ENCODE data around the gene TMEM121B.

TMEM121B gene

GRCh38 chr22:17109976-17110375, 11.2 kb downstream of the TMEM121B start:
- DNase-seq, result no peak

- no peak for DNase-seq
Observed at GRCh38 chr22:17109113-17109865, 11.9 kb downstream of the TMEM121B start.

GRCh38 chr22:17108256-17109112, 12.7 kb downstream of the TMEM121B start:
- no peak for DNase-seq

- no peak for DNase-seq
Observed at GRCh38 chr22:17107547-17107810, 13.7 kb downstream of the TMEM121B start.

GRCh38 chr22:17106785-17107546, 14.2 kb downstream of the TMEM121B start:
- DNase-seq, result no peak

GRCh38 chr22:17106161-17106784, 14.9 kb downstream of the TMEM121B start:
- DNase-seq, result no peak

- DNase-seq, result no peak
Observed at GRCh38 chr22:17105143-17106129, 15.7 kb downstream of the TMEM121B start.

- DNase-seq, result no peak
Observed at GRCh38 chr22:17104336-17104935, 16.7 kb downstream of the TMEM121B start.

- DNase-seq, result no peak
Observed at GRCh38 chr22:17103351-17103750, 17.8 kb downstream of the TMEM121B start.

- DNase-seq, result no peak
Observed at GRCh38 chr22:17102297-17102667, 18.9 kb downstream of the TMEM121B start.

GRCh38 chr22:17101475-17102296, 19.5 kb downstream of the TMEM121B start:
- no peak for DNase-seq

- DNase-seq, result no peak
Observed at GRCh38 chr22:17100621-17101020, 20.5 kb downstream of the TMEM121B start.

- no peak for DNase-seq
Observed at GRCh38 chr22:17098379-17098819, 22.8 kb downstream of the TMEM121B start.

- DNase-seq, result no peak
Observed at GRCh38 chr22:17097701-17098100, 23.5 kb downstream of the TMEM121B start.

- no peak for DNase-seq
Observed at GRCh38 chr22:17097062-17097461, 24.1 kb downstream of the TMEM121B start.

- no peak for DNase-seq
Observed at GRCh38 chr22:17096071-17096470, 25.1 kb downstream of the TMEM121B start.

GRCh38 chr22:17095538-17095937, 25.6 kb downstream of the TMEM121B start:
- no peak for DNase-seq

- no peak for DNase-seq
Observed at GRCh38 chr22:17093081-17093480, 28.1 kb downstream of the TMEM121B start.

GRCh38 chr22:17091851-17092250, 29.3 kb downstream of the TMEM121B start:
- no peak for DNase-seq

GRCh38 chr22:17090550-17090949, 30.6 kb downstream of the TMEM121B start:
- DNase-seq, result no peak
